ENCODE results near the gene SIK2.

DNA sequence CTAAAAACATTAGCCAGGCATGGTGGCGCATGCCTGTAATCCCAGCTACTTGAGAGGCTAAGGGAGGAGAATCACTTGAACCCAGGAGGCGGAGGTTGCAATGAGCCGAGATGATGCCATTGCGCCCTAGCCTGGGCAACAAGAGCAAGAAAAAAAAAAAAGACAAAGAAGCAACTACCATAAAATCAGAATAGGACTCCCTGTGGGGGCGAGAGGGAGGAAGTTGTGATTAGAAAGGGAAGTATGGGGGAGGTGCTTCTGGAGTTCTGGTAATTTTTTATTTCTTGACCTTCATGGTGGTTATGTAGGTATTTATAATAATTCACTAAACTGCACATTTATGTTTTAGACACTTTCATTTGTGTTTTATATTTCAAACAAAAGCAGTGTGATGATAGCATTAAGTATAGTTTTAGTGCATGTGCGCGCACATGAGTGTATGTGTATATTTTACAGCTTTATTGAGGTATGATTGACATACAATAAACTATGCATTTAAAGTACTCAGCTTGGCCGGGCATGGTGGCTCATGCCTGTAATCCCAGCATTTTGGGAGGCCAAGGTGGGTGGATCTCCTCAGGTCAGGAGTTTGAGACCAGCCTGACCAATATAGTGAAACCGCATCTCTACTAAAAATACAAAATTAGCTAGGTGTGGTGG lies 43.5 kb downstream of the SIK2 start:
- no peak for TF ChIP-seq CTCF (IDR thresholded peaks at IDR 0.05)
- TF ChIP-seq POLR2A (IDR thresholded peaks at IDR 0.05): no peak

Data from esophagus squamous epithelium (tissue), 4 donors.